Hepatocyte (in vitro differentiated cells): ENCODE data around the gene ZNF177.

Experiments
- EZH2 ChIP-seq: fragments of 200-600 bp; sonication (generic); IDR thresholded peaks from 2 replicates; pipeline ENCODE4 v1.6.1; 2016; ENCODE audit warnings: antibody characterized with exemption, mild to moderate bottlenecking, borderline replicate concordance
- EZH2phosphoT487 ChIP-seq: fragments of 200-600 bp; sonication (generic); IDR thresholded peaks from one replicate; pipeline ENCODE4 v1.6.1; 2018; ENCODE audit warnings: antibody characterized with exemption, mild to moderate bottlenecking, low read depth, moderate library complexity; ENCODE audit not compliant: unreplicated experiment, severe bottlenecking
- TF ChIP-seq, protein P1 (sequence below): fragments of 200-600 bp; sonication (generic); IDR thresholded peaks from 2 replicates; pipeline ENCODE4 v1.5.1; 2016; ENCODE audit warnings: antibody characterized with exemption, mild to moderate bottlenecking; ENCODE audit not compliant: poor library complexity

DNA sequence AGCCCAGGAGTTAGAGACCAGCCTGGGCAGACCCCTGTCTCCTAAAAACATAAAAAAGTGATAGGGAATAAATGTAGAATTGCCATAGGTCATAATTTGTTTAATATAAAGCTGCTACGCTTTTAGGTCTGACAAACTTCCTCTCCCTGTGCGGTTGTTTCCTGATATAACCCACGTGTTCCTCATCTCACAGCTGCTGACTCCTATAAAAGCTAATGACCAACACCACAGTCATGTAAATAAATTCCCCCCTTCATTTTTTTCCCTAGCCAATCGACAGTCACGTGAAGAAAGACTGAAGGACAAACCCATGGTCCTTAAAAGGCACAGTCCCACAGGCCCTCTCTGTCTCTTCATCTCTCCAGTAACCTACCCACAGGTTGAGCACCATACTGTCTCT is 45.0 kb downstream of the ZNF177 start:
- TF ChIP-seq, protein P1, sequence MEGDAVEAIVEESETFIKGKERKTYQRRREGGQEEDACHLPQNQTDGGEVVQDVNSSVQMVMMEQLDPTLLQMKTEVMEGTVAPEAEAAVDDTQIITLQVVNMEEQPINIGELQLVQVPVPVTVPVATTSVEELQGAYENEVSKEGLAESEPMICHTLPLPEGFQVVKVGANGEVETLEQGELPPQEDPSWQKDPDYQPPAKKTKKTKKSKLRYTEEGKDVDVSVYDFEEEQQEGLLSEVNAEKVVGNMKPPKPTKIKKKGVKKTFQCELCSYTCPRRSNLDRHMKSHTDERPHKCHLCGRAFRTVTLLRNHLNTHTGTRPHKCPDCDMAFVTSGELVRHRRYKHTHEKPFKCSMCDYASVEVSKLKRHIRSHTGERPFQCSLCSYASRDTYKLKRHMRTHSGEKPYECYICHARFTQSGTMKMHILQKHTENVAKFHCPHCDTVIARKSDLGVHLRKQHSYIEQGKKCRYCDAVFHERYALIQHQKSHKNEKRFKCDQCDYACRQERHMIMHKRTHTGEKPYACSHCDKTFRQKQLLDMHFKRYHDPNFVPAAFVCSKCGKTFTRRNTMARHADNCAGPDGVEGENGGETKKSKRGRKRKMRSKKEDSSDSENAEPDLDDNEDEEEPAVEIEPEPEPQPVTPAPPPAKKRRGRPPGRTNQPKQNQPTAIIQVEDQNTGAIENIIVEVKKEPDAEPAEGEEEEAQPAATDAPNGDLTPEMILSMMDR: no peak
- TF ChIP-seq EZH2 (no peak), EZH2phosphoT487 (no peak)
